HG03378 (cell line): ENCODE data around the gene SLAIN1.

Experiments used
- ATAC-seq: cut with Tn5 transposase; IDR thresholded peaks from one replicate; pipeline ENCODE4 v1.9.1; 2021; ENCODE audit warnings: mild to moderate bottlenecking, moderate library complexity; ENCODE audit not compliant: unreplicated experiment

SLAIN1 gene

DNA sequence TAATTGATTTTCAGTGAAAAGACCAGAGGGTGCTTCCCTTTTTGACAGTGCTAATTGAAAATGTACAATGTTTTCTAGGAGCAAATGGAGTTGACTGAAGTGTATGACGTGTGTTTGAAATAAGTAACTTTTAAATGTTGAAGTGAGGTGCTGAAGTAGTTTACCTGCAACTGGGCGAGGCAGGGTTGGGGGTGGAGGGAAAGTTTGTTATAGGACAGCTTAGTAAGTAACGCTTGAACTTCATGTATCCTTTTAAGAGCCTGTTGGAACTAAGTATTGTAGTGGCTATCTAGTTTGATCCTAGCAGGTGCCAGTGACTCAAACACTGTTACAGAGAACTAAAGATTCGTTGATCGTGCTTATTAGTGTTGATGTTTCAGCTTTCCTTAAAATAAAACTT is 5.9 kb downstream of the SLAIN1 start:
- ATAC-seq, result no peak

DNA sequence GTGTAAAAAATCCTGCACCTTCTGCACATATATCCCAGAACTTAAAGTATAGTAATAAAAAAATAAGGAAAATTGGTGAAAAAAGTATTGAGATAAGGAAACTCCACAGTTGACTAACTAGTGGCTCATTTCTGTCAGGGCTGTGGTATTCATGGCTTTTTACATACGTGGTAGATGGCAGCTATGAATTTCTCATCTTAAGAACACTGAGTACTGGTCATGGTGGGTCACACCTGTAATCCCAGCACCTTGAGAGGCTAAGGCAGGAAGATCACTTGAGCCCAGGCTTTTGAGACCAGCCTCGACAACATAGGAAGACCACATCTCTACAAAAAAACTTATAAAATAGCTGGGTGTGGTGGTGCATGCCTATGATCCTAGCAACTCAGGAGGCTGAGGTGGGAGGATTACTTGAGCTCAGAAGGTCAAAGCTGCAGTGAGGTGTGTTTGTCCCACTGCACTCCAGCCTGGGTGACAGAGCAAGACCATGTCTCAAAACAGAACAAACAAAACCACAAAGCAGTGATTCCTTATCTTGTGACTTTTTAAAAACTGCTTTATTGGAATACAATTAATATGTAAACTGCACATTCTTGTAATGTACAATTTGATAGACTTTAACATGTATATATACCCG is 16.8 kb downstream of the SLAIN1 start:
- peak; percentile 40 for ATAC-seq

DNA sequence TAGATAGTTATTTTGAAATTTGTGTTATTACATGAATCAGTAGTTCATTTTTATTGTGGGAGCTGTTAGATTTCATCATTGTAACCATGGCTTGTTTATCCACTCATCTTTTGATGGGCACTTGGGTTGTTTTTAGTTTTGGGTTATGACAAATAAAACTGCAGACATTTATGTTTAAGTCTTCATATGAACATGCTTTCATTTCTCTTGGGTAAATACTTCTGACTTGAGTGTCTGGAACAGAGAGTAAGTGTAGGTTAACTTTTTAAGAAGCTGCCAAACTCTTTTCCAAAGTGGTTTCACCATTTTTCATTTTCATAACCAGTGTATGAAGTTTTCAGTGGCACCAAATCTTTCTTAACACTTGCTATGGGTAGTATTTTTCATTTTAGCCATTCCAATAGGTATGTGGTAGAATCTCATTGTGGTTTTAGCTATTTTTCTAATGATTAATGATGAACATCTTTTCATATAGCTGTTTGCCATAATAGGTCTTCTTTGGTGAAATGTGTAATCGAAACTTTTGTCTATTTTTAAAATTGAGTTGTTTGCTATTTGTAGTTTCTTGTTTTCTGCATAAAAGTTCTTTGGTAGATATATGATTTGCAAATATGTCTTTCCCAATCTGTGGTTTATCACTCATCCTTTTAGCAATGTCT is 17.9 kb downstream of the SLAIN1 start:
- peak; percentile 73 for ATAC-seq

DNA sequence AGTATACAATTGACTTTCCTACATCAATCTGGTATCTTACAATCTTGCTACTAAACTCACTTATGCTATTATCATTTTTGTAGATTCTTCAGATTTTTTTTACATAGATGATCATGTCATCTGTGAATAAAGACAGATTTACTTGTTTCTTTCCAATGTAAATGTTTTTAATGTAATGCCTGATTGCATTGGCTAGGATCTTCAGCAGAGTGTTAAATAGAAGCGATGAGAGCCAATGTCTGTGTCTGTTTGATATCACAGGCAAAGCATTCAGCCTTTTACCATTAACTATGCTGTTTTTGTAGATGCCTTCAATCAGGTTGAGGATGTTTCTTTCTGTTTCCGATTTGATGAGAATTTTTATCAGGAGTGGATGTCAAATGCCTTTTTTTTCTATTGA is 19.2 kb downstream of the SLAIN1 start:
- no peak for ATAC-seq

DNA sequence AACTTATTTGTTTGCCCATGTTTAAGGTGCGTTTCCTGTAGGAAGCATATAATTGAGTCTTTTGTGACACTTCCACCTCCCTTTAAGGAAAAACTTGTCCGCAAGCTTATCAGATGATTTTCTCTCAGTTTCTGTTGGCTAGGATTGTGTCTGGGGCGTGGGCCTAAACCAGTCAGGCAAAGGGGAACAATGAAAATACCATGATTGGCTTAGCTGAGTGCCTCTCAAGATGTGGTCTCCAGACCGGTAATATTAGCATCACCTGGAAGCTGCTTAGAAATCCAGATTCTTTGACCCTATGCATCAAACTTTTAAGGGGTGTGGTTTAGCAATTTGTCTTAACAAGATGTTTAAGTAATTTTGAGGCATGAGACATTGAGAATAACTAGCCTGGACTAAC is 20.0 kb downstream of the SLAIN1 start:
- no peak for ATAC-seq

DNA sequence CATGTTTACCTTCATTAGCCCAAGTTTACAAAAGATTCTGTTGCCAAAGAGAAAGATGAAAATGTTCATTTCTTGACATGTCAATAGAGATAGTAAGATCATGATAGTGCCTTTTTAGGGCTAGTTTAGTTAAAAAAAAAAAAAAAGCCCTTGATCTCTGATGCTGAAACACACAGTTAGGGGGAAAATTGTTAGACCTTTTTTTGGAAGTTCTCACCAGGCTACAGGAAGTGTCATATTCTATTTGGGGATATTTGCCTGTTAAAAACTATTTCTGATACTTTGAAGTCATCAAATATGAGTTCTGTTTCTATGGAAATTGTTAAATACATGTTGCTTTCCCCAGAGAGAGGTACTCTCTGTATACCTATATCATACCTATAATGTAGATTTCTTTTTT is 21.6 kb downstream of the SLAIN1 start:
- ATAC-seq, result no peak

DNA sequence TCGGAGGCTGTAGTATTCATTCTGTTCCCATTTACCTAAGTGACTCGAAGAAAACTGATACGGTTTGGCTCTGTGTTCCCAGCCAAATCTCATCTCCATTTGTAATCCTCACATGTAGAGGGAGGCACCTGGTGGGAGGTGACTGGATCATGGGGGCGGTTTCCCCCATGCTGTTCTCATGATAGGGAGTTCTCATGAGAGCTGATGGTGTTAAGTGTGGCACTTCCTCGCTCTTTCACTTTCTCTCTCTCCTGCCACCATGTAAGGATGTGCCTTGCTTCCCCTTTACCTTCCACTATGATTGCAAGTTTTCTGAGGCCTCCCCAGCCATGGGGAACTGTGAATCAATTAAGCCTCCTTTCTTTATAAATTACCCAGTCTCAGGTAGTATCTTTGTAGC is 23.5 kb downstream of the SLAIN1 start:
- no peak for ATAC-seq

DNA sequence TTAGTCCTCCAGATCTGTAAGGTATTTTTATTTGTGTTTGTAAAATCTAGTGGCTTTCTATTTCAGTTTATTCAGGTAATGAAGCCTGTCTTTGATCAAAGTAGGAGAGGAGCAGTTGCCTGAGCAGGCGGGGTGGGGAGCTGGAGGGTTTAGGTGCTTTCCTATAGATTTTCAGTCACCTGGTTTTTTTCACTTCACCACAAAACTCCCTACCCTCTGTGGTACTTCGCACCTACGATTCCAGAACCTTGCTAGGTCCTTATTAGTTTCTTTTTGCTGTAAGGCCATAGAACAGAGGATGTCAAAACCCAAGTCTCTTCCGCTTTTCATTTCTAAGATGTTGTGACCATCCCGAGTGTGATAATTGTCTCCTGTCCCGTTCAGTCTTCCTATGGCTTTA is 26.6 kb downstream of the SLAIN1 start:
- peak; percentile 33 for ATAC-seq

DNA sequence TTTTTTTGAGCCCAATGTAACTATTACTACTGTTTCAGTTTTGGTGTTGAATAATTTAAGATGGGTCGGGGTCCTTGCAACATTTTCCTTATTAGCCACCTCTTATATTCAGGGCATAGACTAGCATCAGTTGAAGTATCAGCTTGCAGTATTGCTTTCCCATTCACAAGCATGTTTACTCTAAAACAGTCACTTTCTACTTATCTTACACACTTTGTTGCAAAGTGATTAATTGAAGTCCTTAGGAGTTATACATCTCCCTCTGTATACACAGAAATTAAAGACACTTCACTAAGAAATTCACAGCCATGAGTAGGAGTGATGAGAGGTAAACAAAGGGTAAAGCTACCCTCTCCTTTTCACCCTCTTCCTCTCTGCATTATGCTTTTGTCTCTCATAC is 27.6 kb downstream of the SLAIN1 start:
- no peak for ATAC-seq

DNA sequence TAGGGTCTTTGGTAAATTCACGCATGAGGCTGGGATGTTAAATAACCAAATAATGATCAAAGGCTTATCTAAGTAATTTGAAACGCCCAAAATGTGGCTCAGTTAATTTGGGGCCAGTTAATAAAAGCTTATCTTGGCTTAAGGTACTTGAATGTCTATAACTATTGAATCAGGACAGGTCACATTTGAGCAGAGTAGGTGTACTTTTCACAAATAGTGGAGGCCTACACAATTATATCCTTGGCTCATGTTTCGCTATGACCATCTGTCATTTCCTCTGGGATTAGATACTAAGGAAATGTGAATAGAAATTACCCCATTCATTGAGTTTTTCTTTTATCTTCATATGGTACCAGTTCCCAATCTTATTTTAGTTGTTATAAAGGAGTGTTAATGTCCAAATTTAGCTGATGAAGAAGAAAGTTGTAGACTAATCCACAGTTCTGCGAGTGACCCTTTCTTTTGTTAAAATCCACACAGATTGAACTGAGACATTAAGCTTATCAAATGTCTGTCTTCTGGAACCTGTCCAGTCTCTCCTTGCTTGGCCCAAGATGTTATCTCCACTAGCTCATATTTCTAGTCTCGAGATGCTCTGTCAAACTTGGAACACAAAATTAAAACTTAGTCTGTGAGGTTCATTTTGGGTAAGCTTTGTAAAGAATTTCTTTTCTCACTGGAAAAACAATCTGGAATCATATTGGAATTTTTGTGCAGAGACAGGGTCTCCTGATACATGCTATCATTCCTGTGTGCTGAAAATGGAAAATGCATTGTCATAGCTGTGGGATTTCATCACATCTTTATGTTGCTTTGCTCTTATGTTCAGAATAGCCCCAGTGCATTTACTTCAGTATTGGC is 31.0 kb downstream of the SLAIN1 start:
- no peak for ATAC-seq

DNA sequence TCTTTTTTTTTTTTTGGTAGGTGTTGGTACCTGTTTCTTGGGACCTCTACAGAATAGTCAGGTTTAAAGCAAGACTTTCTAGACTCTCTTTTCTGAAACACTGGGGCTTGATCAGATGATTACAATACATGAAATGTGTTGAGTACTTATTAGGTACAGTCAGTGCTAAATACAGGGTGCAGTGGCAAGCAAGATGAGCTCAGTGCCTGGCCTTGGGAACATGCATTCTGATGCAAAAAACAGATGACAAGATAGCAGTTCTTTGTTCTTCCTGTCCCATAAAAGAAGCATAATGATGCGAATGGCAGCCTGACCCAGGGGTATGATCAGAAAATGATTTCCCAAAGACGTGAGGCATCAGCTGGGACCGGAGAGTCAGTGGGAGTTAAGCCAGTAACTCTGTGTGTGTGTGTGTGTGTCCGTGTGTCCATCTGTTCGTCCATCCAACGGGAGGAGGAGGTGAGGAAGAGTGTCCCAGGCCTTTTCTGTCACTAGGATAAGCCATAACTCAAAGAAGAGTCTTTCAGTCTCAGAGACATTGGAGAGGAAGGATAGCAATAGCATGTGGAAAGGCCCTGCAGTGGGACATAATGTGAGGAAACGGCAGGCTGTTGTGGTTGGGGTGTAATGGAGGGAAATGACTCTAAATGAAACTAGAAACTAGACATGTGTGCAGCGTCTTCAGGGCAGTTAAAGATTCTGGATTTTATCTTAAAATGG is 32.2 kb downstream of the SLAIN1 start:
- ATAC-seq, result peak; percentile 98

DNA sequence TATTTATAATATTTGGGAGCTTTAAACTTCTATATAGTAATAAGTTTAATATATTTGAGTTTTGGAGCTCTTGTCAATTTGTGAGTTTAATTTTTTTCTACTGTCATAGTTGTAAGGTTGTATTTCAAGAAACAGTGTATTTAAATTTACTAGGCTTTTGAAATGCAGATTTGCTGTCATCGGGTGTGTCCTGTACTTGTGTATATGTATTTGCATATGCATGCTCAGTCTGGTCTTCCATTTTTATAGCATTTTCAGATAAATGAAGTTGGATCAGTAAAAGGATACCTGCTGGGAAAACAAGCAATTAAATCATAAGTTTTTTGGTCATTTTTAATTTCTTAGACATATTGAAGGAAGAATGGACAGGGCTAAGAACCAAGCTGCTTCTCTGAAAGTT is 33.1 kb downstream of the SLAIN1 start:
- no peak for ATAC-seq

DNA sequence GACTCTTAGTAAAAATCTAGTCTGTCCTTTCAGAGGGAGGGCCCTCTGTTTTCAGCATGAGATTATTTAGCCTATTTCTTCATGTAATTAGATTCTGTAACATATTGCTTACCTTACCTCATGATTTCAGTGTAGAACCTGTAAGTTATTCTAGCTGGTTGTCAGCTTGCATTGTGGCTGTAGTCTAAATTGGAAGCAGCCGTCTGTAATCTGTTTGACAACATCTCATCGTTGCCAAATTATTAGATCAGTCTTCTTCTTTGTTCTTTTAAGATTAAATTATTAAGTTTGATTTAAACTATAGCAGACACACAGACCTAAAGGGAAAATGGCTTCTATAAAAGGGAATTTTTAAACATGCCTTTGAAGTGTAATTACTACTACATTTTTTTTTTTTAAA is 34.8 kb downstream of the SLAIN1 start:
- ATAC-seq, result no peak

DNA sequence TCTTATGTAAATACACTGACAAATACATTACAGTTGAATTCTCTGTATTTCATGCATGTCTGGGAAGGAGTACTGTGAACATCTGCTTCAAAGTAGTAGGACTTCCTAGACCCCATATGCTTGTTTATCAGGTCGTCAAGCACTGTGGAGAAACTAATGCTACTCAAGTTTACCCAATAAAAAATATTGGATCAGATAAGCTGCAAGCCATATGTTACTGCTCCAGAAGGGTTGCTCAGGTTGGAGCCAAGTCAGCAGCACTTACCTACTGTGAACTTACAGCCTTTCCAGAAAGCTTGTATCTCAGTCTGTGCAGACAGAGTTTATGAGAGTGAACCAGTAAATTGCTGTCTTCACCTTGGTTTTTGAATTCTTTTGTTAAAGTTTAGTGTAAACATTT is 36.2 kb downstream of the SLAIN1 start:
- ATAC-seq, result no peak

DNA sequence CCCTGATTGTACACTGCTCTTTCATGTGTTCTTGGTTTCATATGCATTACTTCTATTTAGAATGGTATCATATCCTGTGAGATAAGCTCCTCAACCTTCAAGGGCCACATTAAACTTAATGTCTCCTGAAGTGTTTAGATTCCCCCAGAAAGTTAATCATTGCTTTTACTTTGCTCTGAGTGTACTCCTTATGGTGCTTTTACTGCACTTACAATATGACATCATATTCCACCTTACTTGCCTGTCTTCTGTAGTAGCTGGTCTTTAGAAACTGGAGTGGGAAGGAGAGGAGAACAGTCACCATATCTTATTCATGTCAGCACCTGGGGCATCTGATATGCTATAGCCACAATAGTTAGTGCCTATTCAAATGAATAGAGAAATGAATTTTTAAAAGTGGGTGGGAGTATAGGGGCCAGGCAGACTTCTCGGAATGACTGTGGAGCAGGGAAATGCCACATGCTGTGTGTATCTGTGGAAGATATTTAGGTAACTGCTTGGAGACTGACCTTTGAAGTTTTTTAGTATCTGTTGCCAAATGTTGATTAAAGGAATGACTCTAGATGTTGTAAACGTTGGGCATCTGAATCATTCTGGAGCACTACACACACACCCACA is 40.2 kb downstream of the SLAIN1 start:
- ATAC-seq, result peak; percentile 92

DNA sequence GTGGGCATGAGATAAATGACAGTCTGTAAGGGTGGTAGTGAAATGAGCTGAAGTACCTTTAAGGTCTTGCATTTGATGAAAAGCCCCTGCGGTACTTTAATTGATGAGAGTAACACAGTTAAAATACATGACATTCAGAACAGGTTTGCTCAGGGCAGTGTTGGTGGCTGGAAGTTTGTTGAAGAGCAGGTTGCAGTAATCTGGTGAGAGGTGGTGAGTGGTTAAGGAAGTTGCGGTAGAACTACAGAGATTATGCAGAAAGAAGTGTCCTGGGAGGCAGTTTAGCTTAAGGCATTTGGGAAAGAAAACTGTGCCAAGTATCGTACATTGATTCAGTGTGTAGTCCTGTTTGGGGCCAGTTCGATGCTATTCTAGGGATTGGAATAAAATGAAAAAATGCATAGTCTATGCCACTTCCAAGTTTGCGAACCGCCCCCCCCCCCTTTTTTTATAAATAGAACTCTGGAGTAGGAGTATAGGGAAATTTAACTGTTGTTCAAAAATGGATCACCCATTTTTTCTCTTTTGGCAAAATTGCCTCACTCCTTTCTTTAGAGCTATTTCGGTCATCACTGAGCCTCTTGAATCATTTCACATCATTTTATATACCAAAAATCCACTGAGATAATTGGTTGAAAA is 42.7 kb downstream of the SLAIN1 start:
- no peak for ATAC-seq

DNA sequence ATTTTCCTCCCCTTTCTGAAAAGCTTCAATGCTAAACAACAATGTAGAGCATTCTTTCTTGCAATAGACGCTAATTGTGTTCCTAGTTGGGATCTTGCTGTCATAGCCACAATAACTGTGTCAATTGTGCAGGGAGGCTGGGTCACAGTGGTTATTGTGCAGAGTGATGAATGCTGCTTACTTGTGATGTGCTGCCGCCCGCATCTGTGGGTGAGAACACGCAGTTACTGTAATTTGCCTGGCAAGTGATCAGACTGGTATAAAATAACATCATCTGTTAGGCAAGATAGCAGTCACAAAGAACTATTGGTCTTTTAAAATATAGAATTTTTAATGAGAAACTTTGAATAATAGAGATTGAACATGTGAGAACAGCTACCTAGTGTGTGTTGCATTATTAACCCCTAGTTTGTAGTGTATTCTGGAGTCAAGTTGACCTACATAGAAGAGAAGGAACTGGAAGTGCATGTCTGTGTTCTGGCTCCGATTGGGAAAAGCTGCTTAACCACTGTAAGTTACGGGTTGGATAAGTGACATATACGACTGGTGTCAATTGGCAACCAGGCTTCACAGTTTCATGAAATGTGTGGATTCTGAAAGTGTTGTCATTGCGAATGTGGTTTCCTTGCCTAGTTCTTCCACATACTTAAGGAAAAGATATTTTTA is 43.6 kb downstream of the SLAIN1 start:
- ATAC-seq, result no peak

DNA sequence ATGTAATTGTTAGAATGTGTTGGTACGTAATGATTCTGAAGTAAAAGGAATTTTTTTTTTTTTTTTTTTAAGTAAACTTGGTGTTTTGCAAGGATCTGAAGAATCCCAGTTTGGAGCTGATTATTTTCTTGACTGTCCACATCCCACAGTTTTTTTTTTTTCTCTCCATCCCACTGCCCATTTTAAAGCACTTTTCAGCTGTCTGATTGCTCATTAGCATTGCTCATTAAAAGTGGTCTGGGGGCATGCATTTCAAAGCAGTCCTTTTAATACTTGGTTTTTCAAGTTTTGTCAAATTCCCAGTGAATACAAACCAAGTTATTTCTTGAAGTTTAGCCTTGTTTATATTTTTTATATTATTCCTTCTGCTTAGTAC is 44.1 kb downstream of the SLAIN1 start:
- ATAC-seq, result no peak

DNA sequence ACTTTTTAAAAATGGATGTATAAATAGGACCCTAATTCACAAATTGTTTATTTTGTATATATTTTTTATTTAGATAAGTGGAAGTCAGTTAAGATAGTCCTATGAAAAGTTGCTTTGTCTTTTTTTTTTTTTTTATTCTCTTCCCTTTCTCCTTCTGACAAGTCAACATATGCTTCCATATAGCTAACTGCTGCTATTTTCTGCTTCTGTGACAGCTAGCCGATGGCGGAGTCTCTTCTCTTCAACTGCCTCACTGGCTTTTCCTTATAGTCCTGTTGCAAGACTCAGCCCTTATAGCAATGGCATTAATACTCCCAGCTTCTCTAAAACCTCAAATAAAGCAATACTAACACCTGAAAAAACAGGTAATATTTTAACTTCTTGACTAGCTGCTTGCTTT is 45.3 kb downstream of the SLAIN1 start:
- ATAC-seq, result no peak

DNA sequence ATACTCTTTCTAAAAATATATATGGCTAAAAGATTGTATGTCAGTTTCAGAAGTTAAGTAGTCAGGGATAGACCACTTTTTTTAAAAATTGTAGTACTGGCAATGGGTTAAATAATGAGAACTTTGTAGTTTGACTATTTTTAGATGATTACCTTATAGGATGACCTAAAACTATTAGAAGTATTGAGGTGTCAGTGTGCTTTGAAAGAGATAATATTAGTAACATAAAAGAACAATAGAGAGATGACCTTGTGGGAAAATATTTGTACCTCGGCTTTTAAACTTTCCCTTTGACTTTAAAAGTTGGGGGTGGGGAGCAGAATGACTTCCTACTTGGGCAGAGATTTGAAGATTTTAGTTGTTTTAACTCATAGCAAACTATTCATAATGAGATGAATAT is 48.3 kb downstream of the SLAIN1 start:
- ATAC-seq, result peak; percentile 46
